Esophagus squamous epithelium (tissue), 5 donors: ENCODE data around the gene COX7A2L. TPM values are rescaled to one million over a fixed set of nuclear protein-coding genes. Genes with fewer than 3 reads are reported as not detected.

Experiments used
- DNase-seq: peaks from one replicate; lab custom pipeline; 2025; lab: John Stamatoyannopoulos, UW
- H3K27ac ChIP-seq, 4 donors: fragments of 200-600 bp; sonication (generic); one replicate each; pipeline ENCODE4 v1.5.1; 2016 to 2019; ENCODE audit warnings: mild to moderate bottlenecking in 1 of 4
- H3K27me3 ChIP-seq, 4 donors: fragments of 200-600 bp; sonication (generic); 1 replicate in 3 of 4; 2 replicates in 1 of 4; pipeline versions ENCODE4 v1.5.1 to v1.6.0; 2017 to 2021; ENCODE audit warnings: antibody characterized with exemption in 1 of 4
- H3K36me3 ChIP-seq, 3 donors: fragments of 200-600 bp; sonication (generic); one replicate each; pipeline ENCODE4 v1.5.1; 2016 to 2019
- H3K4me1 ChIP-seq, 3 donors: fragments of 200-600 bp; sonication (generic); one replicate each; pipeline ENCODE4 v1.5.1; 2017 to 2019
- H3K4me3 ChIP-seq, 4 donors: fragments of 200-600 bp; sonication (generic); 1 replicate in 3 of 4; 2 replicates in 1 of 4; pipeline ENCODE4 v1.5.1; 2016 to 2019; ENCODE audit warnings: mild to moderate bottlenecking in 2 of 4, moderate library complexity in 1 of 4
- H3K9me3 ChIP-seq, 3 donors: fragments of 200-600 bp; sonication (generic); one replicate each; pipeline ENCODE4 v1.5.1; 2016 to 2019
- CTCF ChIP-seq, 6 experiments: fragments of 450-650 bp in 4 of 6; fragments of 200-600 bp in 2 of 6; sonication (generic) in 2 of 6; IDR thresholded peaks; one replicate each; pipeline ENCODE4 v1.5.1; 2016 to 2019; ENCODE audit warnings: antibody characterized with exemption in 6 of 6, mild to moderate bottlenecking in 4 of 6, moderate library complexity in 4 of 6
- POLR2A ChIP-seq, 4 donors: fragments of 450-650 bp; IDR thresholded peaks; one replicate each; pipeline ENCODE4 v1.6.1; 2017; ENCODE audit warnings: antibody characterized with exemption in 4 of 4, mild to moderate bottlenecking in 4 of 4, moderate library complexity in 3 of 4
- WGBS, 2 donors: methylation state at CpG; one replicate each; pipeline ENCODE4 v1.1.5; 2018; 5-methylcytosine and 5-hydroxymethylcytosine counted together
- intact Hi-C: fragments of 100-400 bp; cut with DNase I; formaldehyde crosslinking; loops from one replicate; pipeline ENCODE4 v1.15.0; 2022
- total RNA-seq, 4 donors: library from RNA; depleted of rRNA; stranded (reverse); fragments of >200 nt; gene quantifications; one replicate each; pipeline ENCODE4 v1.1.0, GENCODE V29; 2016
- donor health status: DM: yes; HTN: yes; CAD: no.

Gene COX7A2L
- total RNA-seq, 4 donors from 2014 or later = 51.3 to 152 (median 104) TPM

GRCh38 chr2:42392191-42392590, 31.2 kb upstream of the COX7A2L start:
- WGBS, 2 donors = 67 to 91% methylated on average over 1 of the region's 1 CpG

GRCh38 chr2:42390401-42390969, 29.5 kb upstream of the COX7A2L start:
- Histone ChIP-seq H3K27ac (no peak overlapping the region), H3K36me3 (no peaks in the 10 kb centered on the region), H3K9me3 (no peaks in the 10 kb centered on the region), H3K4me1 (no peaks in the 10 kb centered on the region), H3K27me3 (no peaks in the 10 kb centered on the region), H3K4me3 (no peak overlapping the region)
- WGBS, 2 donors = 70 to 77% methylated on average over 5 of the region's 5 CpGs
- TF ChIP-seq CTCF (IDR thresholded peaks at IDR 0.05) = no peak
- TF ChIP-seq POLR2A (IDR thresholded peaks at IDR 0.05) = no peak
- intact Hi-C loops = no loop called here
- DNase-seq = no peak

More at GRCh38 chr2:42392191-42392590, 31.2 kb upstream of the COX7A2L start:
- Histone ChIP-seq H3K36me3 (no peaks in the 10 kb centered on the region), H3K27ac (no peak overlapping the region), H3K27me3 (no peaks in the 10 kb centered on the region), H3K4me1 (no peaks in the 10 kb centered on the region), H3K9me3 (no peaks in the 10 kb centered on the region), H3K4me3 (no peak overlapping the region)
- DNase-seq = no peak
- TF ChIP-seq POLR2A (IDR thresholded peaks at IDR 0.05) (no peak), CTCF (IDR thresholded peaks at IDR 0.05) (no peak)
- intact Hi-C loops = no loop called here

GRCh38 chr2:42386682-42387081, 25.7 kb upstream of the COX7A2L start:
- no peak for DNase-seq
- Histone ChIP-seq H3K9me3 (no peaks in the 10 kb centered on the region), H3K27ac (no peak overlapping the region), H3K4me1 (no peaks in the 10 kb centered on the region), H3K27me3 (no peaks in the 10 kb centered on the region), H3K36me3 (no peaks in the 10 kb centered on the region), H3K4me3 (no peak overlapping the region)
- intact Hi-C loops = no loop called here
- 81 to 93% methylated on average over 5 of the region's 5 CpGs for WGBS, 2 donors
- TF ChIP-seq POLR2A (IDR thresholded peaks at IDR 0.05) (no peak), CTCF (IDR thresholded peaks at IDR 0.05) (peak in 3 of 6 experiments; percentile 14 to 49 (median 20))

- no peak for TF ChIP-seq CTCF (IDR thresholded peaks at IDR 0.05)
- no peak for TF ChIP-seq POLR2A (IDR thresholded peaks at IDR 0.05)
- no peak for DNase-seq
- 72 to 80% methylated on average over 7 of the region's 7 CpGs for WGBS, 2 donors
- Histone ChIP-seq H3K9me3 (no peaks in the 10 kb centered on the region), H3K4me1 (no peaks in the 10 kb centered on the region), H3K27me3 (no peaks in the 10 kb centered on the region), H3K27ac (no peak overlapping the region), H3K4me3 (no peak overlapping the region), H3K36me3 (no peaks in the 10 kb centered on the region)
- intact Hi-C loops = no loop called here
Observed at GRCh38 chr2:42385225-42385624, 24.2 kb upstream of the COX7A2L start.

- no peaks in the 10 kb centered on the region for H3K9me3 ChIP-seq
- peak overlapping the region in 1 of 4 donors; percentile 3 for H3K27ac ChIP-seq
- no peaks in the 10 kb centered on the region for H3K4me1 ChIP-seq
- H3K4me3 ChIP-seq = no peak overlapping the region
- no peaks in the 10 kb centered on the region for H3K36me3 ChIP-seq
- WGBS, 2 donors = 81 to 84% methylated on average over 9 to 11 of the region's 11 CpGs
- intact Hi-C loops = no loop called here
- H3K27me3 ChIP-seq = no peaks in the 10 kb centered on the region
- TF ChIP-seq POLR2A (IDR thresholded peaks at IDR 0.05) (no peak), CTCF (IDR thresholded peaks at IDR 0.05) (no peak)
- no peak for DNase-seq
Observed at GRCh38 chr2:42383855-42384530, 23.0 kb upstream of the COX7A2L start.
